GM12865 (cell line): ENCODE data around the gene TRAPPC6A.

ENCODE experiments used
- DNase-seq: peaks from one replicate; pipeline ENCODE4 v3.0.0; 2010; ENCODE audit warnings: low read depth
- H3K4me3 ChIP-seq: 2 replicates; pipeline ENCODE4 v1.5.1; 2011; ENCODE audit warnings: mild to moderate bottlenecking, low read depth, low read length, control low read depth
- CTCF ChIP-seq: IDR thresholded peaks from 2 replicates; pipeline ENCODE4 v1.5.1; 2011; ENCODE audit warnings: low read length, control low read depth, low read depth, inconsistent platforms; ENCODE audit not compliant: insufficient read depth; ENCODE audit errors: missing control alignments

TRAPPC6A gene

GRCh38 chr19:45128806-45129205, 49.2 kb downstream of the TRAPPC6A start:
- TF ChIP-seq CTCF: no peak
- DNase-seq: no peak
- no peak overlapping the region for H3K4me3 ChIP-seq

- no peak overlapping the region for H3K4me3 ChIP-seq
- no peak for DNase-seq
- TF ChIP-seq CTCF: no peak
Observed at GRCh38 chr19:45128146-45128545, 49.9 kb downstream of the TRAPPC6A start.

GRCh38 chr19:45126654-45127053, 51.4 kb downstream of the TRAPPC6A start:
- no peak for DNase-seq
- no peak overlapping the region for H3K4me3 ChIP-seq
- no peak for TF ChIP-seq CTCF

- DNase-seq: peak; percentile 79
- TF ChIP-seq CTCF: peak; percentile 82
- H3K4me3 ChIP-seq: no peak overlapping the region
Observed at GRCh38 chr19:45125975-45126493, 52.0 kb downstream of the TRAPPC6A start.

- TF ChIP-seq CTCF: no peak
- no peak for DNase-seq
Observed at GRCh38 chr19:45125360-45125759, 52.7 kb downstream of the TRAPPC6A start.

GRCh38 chr19:45124021-45124420, 54.0 kb downstream of the TRAPPC6A start:
- no peak for TF ChIP-seq CTCF
- no peak for DNase-seq

More at GRCh38 chr19:45125360-45125759, 52.7 kb downstream of the TRAPPC6A start:
- no peak overlapping the region for H3K4me3 ChIP-seq

GRCh38 chr19:45123440-45123850, 54.6 kb downstream of the TRAPPC6A start:
- H3K4me3 ChIP-seq: no peak overlapping the region
- no peak for DNase-seq
- no peak for TF ChIP-seq CTCF

More at GRCh38 chr19:45124021-45124420, 54.0 kb downstream of the TRAPPC6A start:
- H3K4me3 ChIP-seq: no peak overlapping the region
